ENCODE data around the gene DAB2IP.

Gene DAB2IP

DNA sequence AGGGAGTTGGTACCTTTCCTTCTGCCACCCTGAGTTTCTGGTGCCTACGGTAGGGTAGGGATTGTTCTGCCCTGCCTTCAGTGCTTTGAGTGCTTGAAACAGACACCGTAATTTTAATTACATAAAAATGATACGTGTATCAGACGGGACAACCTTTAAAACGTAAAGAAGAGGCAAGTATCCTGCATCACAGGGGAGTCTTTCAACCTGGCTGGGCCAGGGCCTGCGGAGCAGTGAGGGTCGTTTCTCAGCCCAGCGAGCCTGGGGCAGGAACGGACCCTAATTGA, 483 bp upstream of the DAB2IP start:
- ChIA-PET POLR2A (ENCODE audit: low non-redundant PET) (no interaction called here), CTCF (interaction anchor here (0.6 to 1.3 kb wide), 4 partner anchors 11 to 100 kb away, joined by 3 to 4 read pairs (median 4); no protein-coding TSS in a partner anchor)
- TF ChIP-seq, protein P1, sequence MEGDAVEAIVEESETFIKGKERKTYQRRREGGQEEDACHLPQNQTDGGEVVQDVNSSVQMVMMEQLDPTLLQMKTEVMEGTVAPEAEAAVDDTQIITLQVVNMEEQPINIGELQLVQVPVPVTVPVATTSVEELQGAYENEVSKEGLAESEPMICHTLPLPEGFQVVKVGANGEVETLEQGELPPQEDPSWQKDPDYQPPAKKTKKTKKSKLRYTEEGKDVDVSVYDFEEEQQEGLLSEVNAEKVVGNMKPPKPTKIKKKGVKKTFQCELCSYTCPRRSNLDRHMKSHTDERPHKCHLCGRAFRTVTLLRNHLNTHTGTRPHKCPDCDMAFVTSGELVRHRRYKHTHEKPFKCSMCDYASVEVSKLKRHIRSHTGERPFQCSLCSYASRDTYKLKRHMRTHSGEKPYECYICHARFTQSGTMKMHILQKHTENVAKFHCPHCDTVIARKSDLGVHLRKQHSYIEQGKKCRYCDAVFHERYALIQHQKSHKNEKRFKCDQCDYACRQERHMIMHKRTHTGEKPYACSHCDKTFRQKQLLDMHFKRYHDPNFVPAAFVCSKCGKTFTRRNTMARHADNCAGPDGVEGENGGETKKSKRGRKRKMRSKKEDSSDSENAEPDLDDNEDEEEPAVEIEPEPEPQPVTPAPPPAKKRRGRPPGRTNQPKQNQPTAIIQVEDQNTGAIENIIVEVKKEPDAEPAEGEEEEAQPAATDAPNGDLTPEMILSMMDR (conservative IDR thresholded peaks at IDR 0.05; ENCODE audit: low read depth): no peak
- no peak overlapping the region for H3K27ac ChIP-seq
- no peak for DNase-seq (ENCODE audit: low spot score)

DNA sequence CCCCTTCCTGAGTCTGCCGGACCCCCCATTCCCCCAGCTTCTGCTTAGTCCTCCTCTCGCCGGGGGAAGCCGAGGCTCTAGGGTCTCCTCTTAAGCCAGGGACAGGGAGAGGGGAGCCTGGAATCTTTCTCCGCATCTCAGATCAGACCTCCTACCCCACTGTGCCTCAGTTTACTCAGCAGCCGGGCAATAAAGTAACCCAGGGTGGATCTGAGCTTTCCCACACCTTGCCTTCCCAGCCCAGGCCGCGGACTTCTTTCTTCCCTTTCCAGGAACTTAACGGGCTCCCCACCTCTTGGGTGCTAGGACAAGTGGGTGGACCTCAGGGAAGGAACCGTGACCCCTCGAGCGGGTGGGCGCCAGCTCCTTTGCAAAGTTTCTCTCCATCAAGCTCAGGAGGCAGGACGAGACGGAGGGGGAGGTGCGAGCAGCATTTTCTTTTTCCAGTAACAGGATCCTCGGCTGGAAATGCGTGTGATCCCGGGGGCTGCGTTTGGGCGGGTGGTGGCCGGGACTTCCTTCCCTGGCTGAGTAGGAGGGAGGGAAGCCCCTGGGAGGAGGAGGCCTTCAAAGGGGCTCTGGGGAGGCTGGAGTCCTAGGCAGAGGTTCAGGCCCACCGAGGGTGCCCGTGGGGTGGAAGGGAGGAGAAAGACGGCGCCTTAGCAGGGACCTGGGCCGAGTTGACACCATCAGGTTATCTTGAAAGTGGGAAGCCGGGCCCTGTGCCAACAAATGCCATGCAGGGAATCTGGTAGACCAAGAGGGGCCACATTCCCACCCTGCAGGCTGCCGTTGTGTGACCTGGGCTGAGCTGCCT, 795 bp downstream of the DAB2IP start:
- ChIA-PET CTCF (interaction anchor here (0.5 to 1.8 kb wide), 5 partner anchors 9 to 208 kb away, joined by 3 to 5 read pairs (median 3); no protein-coding TSS in a partner anchor), POLR2A (ENCODE audit: low non-redundant PET) (no interaction called here)
- TF ChIP-seq, protein P1 (conservative IDR thresholded peaks at IDR 0.05; ENCODE audit: low read depth): no peak

DNA sequence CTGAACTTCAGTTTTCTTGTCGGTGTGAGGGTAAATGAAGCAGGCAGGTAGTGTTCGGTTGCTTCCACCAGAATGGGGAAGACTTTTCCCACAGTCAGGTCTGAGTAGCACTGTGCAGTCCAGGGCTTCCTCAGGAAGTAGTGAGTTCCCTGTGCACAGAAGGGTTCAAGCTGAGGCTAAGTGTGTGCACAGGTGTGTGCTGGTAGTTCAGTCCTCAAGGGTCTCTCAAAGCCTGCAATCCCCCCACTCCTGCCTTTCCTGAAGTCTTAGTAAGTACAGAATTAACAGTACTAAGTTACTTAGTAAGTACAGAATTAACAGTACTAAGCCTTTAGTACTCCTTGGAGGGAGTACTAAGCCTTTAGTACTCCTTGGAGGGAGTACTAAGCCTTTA, 1.4 kb downstream of the DAB2IP start:
- no peak for DNase-seq (ENCODE audit: low spot score)
- ChIA-PET POLR2A (ENCODE audit: low non-redundant PET) (no interaction called here), CTCF (interaction anchor here (0.5 to 1.8 kb wide), 3 partner anchors 69 to 107 kb away, joined by 3 to 4 read pairs (median 3); no protein-coding TSS in a partner anchor)
- TF ChIP-seq, protein P1 (conservative IDR thresholded peaks at IDR 0.05; ENCODE audit: low read depth): no peak
- H3K27ac ChIP-seq: no peak overlapping the region

More for the DNA sequence above, 795 bp downstream of the DAB2IP start:
- no peak for DNase-seq (ENCODE audit: low spot score)
- H3K27ac ChIP-seq: no peak overlapping the region

DNA sequence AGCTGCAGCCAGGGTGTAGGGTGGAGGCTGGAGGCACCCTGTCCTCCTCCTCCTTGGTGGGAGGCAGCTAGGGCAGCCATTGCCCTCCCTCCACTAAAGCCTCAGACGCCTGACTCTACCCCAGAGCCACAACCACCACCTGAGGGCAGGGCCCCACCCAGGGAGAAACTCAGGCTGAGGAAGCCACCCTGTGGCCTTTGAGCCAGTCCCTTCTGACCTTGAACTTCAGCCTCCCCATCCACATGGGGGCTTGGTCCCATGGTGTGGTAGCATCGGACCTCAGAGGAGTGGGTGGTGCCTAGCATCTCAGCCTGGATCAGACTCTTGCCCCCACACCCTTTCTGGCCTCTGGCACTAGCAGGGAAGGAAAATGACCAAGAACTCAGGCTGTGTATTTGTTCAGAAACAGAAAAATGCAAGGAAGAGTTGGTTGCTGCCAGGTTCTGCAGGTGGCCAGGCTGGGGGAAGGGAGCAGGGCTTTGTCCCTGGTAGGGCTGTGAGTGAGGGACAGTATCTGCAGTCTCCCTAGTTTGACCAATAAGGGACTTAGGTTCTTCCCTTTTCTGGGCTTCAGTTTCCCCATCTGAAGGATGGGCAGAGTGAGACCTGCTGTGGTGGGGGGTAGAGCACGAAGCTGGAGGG, 3.2 kb downstream of the DAB2IP start:
- no peak overlapping the region for H3K27ac ChIP-seq
- POLR2A ChIA-PET (ENCODE audit: low non-redundant PET): no interaction called here
- CTCF ChIA-PET: interaction anchor here (1.8 kb wide), 1 partner anchor 104 kb away, joined by 4 read pairs; no protein-coding TSS in a partner anchor
- no peak for DNase-seq (ENCODE audit: low spot score)
- TF ChIP-seq, protein P1 (conservative IDR thresholded peaks at IDR 0.05; ENCODE audit: low read depth): no peak

DNA sequence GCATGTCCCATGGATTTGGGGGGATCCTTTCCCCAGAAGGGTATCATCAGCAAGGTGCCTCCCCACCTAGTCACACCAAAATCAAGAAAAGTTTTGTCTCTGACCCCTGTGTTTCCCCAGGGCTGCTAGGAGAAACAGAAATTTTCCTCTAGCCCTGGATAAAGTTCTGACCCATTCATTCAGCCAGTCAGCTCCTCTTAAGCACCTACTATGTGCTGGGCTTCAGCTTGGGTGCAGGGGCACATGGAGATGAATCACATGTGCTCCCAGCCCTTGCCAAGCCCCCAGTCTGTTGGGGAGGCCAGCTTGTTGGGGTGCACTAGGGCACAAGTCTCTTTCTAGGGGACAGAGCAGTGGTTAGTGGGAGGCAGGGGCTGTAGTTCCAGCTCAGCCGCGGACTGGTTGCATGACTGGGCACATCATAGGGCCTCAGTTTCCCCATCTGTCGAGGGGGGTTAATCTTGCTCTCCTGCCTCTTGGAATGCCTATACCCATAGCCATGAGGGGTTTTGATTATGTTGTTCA, 3.9 kb downstream of the DAB2IP start:
- POLR2A ChIA-PET (ENCODE audit: low non-redundant PET): no interaction called here
- no peak for DNase-seq (ENCODE audit: low spot score)
- no peak overlapping the region for H3K27ac ChIP-seq
- CTCF ChIA-PET: no interaction called here
- TF ChIP-seq, protein P1 (conservative IDR thresholded peaks at IDR 0.05; ENCODE audit: low read depth): no peak

DNA sequence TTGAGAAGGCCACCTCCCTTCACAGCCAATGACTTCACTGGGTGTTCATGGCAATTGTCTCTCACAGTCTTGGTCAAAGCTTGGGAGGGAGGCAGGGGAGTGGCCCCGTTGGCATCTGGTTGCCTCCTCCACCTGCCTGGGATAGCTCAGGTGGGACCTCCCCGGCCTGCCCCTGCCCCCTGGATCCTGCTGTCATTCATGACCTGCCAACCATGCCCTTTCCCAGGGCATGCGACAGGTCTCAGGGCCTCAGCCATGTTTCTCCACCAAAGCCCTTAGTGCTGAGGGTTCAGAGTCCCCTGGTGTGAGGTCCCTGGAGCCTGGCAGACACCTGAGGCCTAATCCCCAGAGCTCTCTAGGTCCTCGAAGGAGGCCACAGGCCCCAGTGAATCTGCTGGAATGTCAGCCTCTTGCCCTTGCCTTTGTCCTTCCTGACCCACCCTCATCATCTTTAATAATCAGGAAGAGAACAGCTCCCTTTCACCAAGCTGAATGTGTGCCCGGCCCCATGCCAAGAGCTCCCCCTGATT, 5.6 kb downstream of the DAB2IP start:
- H3K27ac ChIP-seq: no peak overlapping the region
- ChIA-PET POLR2A (ENCODE audit: low non-redundant PET) (no interaction called here), CTCF (interaction anchor here (1.1 to 1.7 kb wide), 2 partner anchors 10 to 17 kb away, joined by 4 to 5 read pairs; no protein-coding TSS in a partner anchor)
- no peak for DNase-seq (ENCODE audit: low spot score)
- TF ChIP-seq, protein P1 (conservative IDR thresholded peaks at IDR 0.05; ENCODE audit: low read depth): no peak

Measured in RWPE1 (cell line).